Measurements from ENCODE around the gene IRF2BP2. TPM values are rescaled to one million over a fixed set of nuclear protein-coding genes. Genes with fewer than 3 reads are reported as not detected.

Gene IRF2BP2
- total and polyA plus RNA-seq, 2 donors (not counting 1 experiment from before 2014, with no cell fraction given): 126 to 255 TPM

Small RNA genes lying within 50 kb of the gene (small RNA-seq; reads per million reads assigned to genes)
- gene RF00096 (ENCODE audit: insufficient read length, low read depth, low replicate concordance): 0.57 reads per million

Other genes with a start within 250 kb of the IRF2BP2 start
- 12.5 and 14.8 TPM in 2 replicates for gene COA6, start 236.7 kb downstream of the IRF2BP2 start, total RNA-seq
- gene COA6, start 236.7 kb downstream of the IRF2BP2 start, polyA plus RNA-seq: 5.7 and 8.8 TPM in 2 replicates
- gene TARBP1, start 131.0 kb downstream of the IRF2BP2 start, total RNA-seq: 35.4 and 36.0 TPM in 2 replicates
- 71.5 and 84.6 TPM in 2 replicates for gene TARBP1, start 131.0 kb downstream of the IRF2BP2 start, polyA plus RNA-seq